Glutamatergic neuron (in vitro differentiated cells): ENCODE measurements around the gene ZNF584. TPM values are rescaled to one million over a fixed set of nuclear protein-coding genes. Genes with fewer than 3 reads are reported as not detected.

Experiments used
- DNase-seq: peaks from one replicate; pipeline ENCODE4 v3.0.0; 2022
- H3K27ac Mint-ChIP-seq: one replicate; pipeline ENCODE4 v1.8.0; 2020; ENCODE audit warnings: mild to moderate bottlenecking, mixed read lengths, inconsistent platforms; ENCODE audit not compliant: unreplicated experiment
- H3K27me3 Mint-ChIP-seq: one replicate; pipeline ENCODE4 v1.8.0; 2020; ENCODE audit warnings: mild to moderate bottlenecking, moderate library complexity, mixed read lengths, inconsistent platforms; ENCODE audit not compliant: unreplicated experiment
- H3K36me3 Mint-ChIP-seq: one replicate; pipeline ENCODE4 v1.8.0; 2020; ENCODE audit warnings: mild to moderate bottlenecking, mixed read lengths, inconsistent platforms; ENCODE audit not compliant: unreplicated experiment
- H3K4me1 Mint-ChIP-seq: one replicate; pipeline ENCODE4 v1.8.0; 2020; ENCODE audit warnings: mild to moderate bottlenecking, low read depth, mixed read lengths, inconsistent platforms; ENCODE audit not compliant: unreplicated experiment
- H3K4me3 Mint-ChIP-seq: one replicate; pipeline ENCODE4 v1.8.0; 2020; ENCODE audit warnings: mild to moderate bottlenecking, mixed read lengths, inconsistent platforms; ENCODE audit not compliant: unreplicated experiment
- H3K9me3 Mint-ChIP-seq: one replicate; pipeline ENCODE4 v1.8.0; 2020; ENCODE audit warnings: mild to moderate bottlenecking, moderate library complexity, mixed read lengths, inconsistent platforms; ENCODE audit not compliant: unreplicated experiment
- CTCF ChIP-seq: fragments of 200-600 bp; sonication (generic); IDR thresholded peaks from one replicate; pipeline ENCODE4 v1.5.0; 2021; ENCODE audit not compliant: partially characterized antibody, unreplicated experiment
- total RNA-seq: library from RNA; stranded (reverse); fragmentation: NEBNext Ultra II Directional; extraction: Animal tissue kit (Norgen Biotek cat#: 25700); gene quantifications from one replicate; pipeline ENCODE4 v1.2.1, GENCODE V29; 2021; ENCODE audit not compliant: unreplicated experiment

ZNF584 gene
- total RNA-seq, 1 donor from 2014 or later, result 5.8 TPM

- H3K9me3 Mint-ChIP-seq, result peaks cover 8% of the 10 kb centered on the region
- no peak overlapping the region for H3K27ac Mint-ChIP-seq
- no peak for TF ChIP-seq CTCF
- peaks cover 8% of the 10 kb centered on the region for H3K27me3 Mint-ChIP-seq
- no peaks in the 10 kb centered on the region for H3K4me1 Mint-ChIP-seq
- DNase-seq, result no peak
- H3K36me3 Mint-ChIP-seq, result no peaks in the 10 kb centered on the region
- H3K4me3 Mint-ChIP-seq, result no peak overlapping the region
Observed at GRCh38 chr19:58393725-58394033, 14.8 kb upstream of the ZNF584 start.

- no peak for DNase-seq
- no peak for TF ChIP-seq CTCF
- Mint-ChIP-seq H3K36me3 (no peaks in the 10 kb centered on the region), H3K4me1 (no peaks in the 10 kb centered on the region), H3K4me3 (no peak overlapping the region), H3K27ac (peak overlapping the region; percentile 23), H3K27me3 (peaks cover 8% of the 10 kb centered on the region), H3K9me3 (peaks cover 12% of the 10 kb centered on the region)
Observed at GRCh38 chr19:58394821-58395219, 13.6 kb upstream of the ZNF584 start.

GRCh38 chr19:58395220-58395978 lies 13.1 kb upstream of the ZNF584 start, which contains the start of gene RNF225:
Gene RNF225 (plus strand): TSS chr19:58395656. CDS start chr19:58396090, 434 bp downstream.
- Mint-ChIP-seq H3K27ac (peak within 1 kb of the TSS; percentile 23), H3K9me3 (peaks cover 13% of the 10 kb centered on the region), H3K4me3 (no peak within 1 kb of the TSS), H3K27me3 (peaks cover 8% of the 10 kb centered on the region), H3K4me1 (no peaks in the 10 kb centered on the region), H3K36me3 (no peaks in the 10 kb centered on the region)
- DNase-seq, result no peak
- TF ChIP-seq CTCF, result no peak

- Mint-ChIP-seq H3K4me3 (no peak overlapping the region), H3K9me3 (peaks cover 13% of the 10 kb centered on the region), H3K27me3 (peaks cover 8% of the 10 kb centered on the region), H3K4me1 (no peaks in the 10 kb centered on the region), H3K36me3 (no peaks in the 10 kb centered on the region), H3K27ac (no peak overlapping the region)
- TF ChIP-seq CTCF, result no peak
- no peak for DNase-seq
Observed at GRCh38 chr19:58395979-58396627, 12.3 kb upstream of the ZNF584 start.
